ENCODE results near the gene FGD6.

GRCh38 chr12:95116773-95117172 is 100.5 kb downstream of the FGD6 start:
- TF ChIP-seq CTCF (optimal IDR thresholded peaks at IDR 0.05 in 1 of 3, IDR thresholded peaks at IDR 0.05 in 1 of 3, conservative IDR thresholded peaks at IDR 0.05 in 1 of 3; ENCODE audit: extremely low read depth in 1 of 3, insufficient read depth in 2 of 3, low read length in 3 of 3): no peak
- TF ChIP-seq EZH2 (IDR thresholded peaks at IDR 0.05; ENCODE audit: low read length): no peak

Measured in keratinocyte (primary cell).